HG02938 (cell line): ENCODE results near the gene ZNF512.
"Not testable (repeated sequence)": the region's sequence is repeated elsewhere in the genome, so short reads cannot be mapped to it uniquely, and the experiment has no call there.

Experiments
- ATAC-seq: cut with Tn5 transposase; IDR thresholded peaks from one replicate; pipeline ENCODE4 v1.9.1; 2021; ENCODE audit warnings: mild to moderate bottlenecking, moderate library complexity; ENCODE audit not compliant: unreplicated experiment

The ZNF512 gene

DNA sequence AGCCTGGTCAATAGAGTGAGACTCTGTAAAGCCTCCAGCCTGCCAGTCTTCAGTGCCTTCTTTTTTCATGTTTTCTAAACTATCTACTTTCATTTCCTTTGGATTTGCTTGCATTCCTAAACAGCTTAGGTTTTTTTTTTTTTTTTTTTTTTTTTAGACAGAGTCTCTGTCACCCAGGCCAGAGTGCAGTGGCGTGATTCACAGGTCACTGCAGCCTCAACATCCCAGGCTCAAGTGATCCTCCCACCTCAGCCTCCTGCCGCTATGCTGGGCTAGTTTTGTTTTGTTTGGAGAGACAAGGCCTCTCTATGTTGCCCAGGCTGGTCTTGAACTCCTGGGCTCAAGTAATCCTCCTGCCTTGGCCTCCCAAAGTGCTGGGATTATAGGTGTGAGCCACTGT lies 47.4 kb downstream of the ZNF512 start:
- ATAC-seq = not testable (repeated sequence)

DNA sequence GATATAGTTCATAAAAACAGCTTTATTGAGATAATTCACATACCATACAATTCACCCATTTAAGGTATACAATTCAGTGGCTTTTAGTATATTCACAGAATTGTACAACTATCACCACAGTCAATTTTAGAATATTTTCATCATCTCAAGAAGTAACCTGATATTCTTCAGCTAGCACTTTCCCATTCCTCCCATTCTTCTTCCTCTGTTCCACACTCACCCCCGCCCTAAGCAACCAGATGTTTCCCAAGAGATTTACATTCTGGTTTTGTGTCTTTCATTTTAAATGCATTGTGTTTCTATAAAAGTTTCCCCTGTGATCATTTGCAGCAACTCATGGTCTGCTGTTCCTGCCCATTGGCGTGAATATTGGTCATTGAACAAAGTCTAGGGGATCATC lies 51.4 kb downstream of the ZNF512 start:
- ATAC-seq = no peak

DNA sequence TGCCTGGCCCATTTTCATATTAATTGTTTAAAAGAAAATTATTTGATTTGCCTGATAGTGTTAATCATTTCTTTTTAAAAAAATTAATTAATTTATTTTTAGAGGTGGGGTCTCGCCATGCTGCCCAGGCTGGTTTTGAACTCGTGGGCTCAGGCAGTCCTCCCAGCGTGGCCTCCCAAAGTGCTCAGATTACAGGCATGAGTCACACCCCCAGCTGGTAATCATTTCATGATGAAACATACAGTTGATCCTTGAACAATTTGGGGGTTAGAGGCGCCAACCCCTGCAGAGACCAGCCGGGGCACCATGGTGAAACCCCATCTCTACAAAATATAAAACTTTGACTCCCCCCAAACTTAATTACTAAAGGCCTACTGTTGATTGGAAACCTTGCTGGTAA lies 53.9 kb downstream of the ZNF512 start:
- no peak for ATAC-seq

DNA sequence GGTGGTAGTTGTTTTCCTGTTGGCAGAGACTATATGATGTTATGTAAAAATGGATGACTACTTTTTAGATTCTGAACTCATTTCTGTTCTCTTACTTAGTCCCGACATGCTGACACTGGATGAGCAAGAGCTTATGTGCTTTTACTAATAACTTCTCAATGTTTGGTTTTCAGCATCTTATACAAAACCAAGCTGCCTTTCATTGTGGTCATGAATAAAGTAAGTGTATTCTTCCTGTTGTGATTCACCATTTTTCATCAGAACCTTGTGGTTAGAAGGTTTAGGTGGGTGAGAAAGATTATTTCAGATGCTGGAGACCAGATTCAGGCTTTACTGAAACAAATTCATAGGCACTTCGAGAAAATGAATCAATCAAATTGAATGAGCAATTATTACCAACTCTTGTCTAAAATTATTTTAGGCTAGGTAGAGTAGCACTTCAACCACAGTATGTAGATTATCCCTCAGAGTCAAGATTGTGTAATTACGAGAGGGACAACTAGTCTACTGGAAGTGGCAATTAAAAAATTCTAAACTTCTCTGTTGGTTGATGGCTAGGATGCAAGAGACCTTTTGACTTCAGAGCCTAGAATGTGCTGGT lies 55.3 kb downstream of the ZNF512 start:
- ATAC-seq = no peak

DNA sequence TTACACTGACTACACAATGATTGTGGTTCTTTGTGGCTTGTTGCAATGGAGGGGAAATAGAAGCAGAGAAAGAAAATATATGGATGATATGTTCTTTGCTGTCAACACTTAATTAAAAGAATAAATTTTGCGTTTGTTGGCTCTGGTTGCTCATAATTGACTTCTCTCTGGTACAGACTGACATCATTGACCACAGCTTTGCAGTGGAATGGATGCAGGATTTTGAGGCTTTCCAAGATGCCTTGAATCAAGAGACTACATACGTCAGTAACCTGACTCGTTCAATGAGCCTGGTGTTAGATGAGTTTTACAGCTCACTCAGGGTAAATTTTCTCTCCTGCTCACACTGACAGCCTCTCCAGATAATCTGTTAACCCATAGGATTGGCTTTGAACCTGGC lies 55.9 kb downstream of the ZNF512 start:
- ATAC-seq = no peak

DNA sequence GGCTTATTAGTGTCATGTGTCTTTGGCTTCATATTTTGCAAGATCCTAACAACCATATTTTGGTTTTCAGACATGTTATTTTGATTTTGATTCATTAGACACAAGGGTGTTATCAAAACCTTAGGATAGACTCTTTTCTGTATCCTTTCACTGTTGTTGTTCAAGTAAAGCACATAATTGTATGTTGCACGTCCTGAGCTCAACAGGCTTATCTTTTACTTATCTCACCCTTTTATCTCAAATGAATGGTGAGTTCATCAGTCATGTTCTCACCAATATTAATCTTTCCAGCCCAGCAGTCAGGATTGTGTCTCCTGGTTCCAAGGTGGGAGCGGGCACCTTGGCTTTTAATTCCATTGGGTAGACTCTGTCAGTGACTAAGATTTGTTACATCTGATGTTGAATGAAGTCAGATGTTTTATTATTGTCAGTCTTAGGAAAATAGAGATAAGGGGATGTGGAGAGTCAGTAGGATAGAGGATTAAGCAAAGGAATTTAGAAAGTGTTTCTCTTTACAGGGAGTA lies 57.9 kb downstream of the ZNF512 start:
- no peak for ATAC-seq

DNA sequence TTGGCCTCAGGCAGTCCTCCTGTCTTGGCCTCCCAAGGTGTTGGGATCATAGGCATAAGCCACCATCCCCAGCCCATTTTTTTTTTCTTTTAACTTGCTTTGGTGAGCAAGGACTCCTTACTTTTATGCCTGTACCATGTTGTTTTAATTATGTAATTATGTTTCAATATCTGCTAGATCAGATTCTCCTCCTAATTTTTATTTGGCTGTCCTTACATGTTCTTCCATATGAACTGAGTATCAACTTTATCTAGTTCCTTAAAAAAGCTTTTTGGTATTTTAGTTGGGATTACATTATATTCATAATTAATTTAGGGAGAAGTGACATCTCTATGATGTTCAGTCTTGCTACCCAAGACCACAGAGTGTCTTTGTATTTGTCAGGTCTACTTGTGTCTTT lies 62.4 kb downstream of the ZNF512 start:
- ATAC-seq = no peak

DNA sequence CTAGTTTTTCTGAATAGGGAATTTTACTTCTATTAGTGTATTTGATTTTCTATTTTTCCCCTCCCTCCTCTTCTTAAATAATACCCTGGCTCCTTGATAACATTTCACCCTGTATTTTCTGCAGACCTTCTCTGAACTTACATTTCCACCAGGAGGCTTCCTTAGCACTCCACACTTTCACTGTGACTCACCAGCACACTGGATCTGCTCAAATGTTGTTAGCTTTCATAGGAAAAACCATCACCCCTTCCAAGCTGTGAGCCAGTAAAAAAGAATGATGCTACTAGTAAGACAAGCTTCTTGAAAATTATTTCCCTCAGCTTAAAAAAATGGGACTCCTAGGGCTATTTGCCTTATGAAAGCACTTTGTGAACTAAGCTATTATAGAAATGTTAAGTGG lies 64.4 kb downstream of the ZNF512 start:
- no peak for ATAC-seq

DNA sequence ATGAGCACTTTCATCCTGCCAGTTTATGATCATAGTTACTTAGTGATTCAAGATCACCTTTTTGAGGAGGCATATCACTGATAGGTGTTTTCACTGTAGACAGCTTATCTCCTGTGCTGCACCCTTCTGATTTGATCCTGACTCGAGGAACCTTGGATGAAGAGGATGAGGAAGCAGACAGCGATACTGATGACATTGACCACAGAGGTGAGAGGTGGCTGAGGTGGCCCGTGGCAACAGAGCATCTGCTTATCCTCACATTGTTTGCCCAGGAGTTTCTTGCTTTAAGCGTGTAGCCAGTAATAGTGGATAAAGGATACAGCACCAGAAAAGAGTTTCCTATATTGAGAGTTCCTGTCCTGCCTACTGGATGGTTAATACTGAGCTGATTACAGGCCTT lies 64.9 kb downstream of the ZNF512 start:
- ATAC-seq = no peak

DNA sequence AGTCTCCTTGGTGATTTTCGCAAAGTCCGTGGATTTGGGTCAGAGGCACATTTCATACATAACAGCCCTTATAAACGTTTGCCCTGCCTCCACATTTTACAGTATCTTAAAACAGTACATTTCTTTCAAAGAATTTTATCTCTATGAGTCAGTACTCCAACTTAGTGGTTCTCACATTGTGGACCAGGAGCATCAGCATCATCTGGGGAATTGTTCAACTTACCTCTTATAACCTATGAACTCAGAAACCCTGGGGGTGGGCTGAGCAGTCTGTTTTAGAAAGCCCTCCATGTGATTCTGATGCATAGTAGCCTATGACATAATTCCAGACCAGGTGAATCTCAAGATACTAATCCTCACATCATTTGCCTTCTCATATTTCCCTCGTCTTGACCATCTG lies 68.2 kb downstream of the ZNF512 start:
- ATAC-seq = no peak

DNA sequence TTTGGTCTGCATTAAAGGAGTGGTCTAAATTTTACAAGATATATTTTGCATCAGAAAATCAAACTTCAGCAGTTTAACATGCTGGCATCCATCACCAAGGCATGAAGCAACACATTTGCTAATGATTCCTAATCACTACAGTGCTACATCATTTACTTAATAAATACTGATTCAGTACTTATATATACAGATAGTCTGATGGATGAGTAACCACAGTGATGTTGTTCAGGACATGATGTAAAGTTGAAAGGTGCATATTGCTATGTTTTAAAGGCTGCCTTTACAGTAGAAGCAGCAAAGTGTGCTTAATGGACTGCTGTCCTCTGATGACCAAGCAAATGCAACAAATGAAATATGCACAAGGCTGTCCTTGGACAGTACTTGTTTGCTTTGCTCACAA lies 69.5 kb downstream of the ZNF512 start:
- ATAC-seq = no peak

DNA sequence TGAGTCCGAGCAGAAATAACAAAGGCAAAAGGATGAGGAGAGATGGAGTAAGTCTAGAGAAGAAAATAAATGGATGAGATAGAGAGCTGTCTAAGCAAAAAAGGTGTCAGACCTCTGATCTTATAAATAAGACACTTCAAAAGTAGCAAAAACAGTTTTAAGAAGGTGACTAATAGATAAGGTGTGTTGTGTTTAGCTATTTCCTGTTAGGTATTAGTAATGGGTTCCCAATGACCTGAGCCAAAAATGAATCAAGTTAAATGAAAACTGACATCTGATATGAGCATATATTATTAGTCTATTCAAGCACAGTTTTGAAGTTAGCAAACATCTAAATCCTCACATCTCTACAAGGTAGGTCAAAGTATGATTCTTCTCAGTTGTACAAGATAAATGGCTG lies 69.9 kb downstream of the ZNF512 start:
- ATAC-seq = no peak

DNA sequence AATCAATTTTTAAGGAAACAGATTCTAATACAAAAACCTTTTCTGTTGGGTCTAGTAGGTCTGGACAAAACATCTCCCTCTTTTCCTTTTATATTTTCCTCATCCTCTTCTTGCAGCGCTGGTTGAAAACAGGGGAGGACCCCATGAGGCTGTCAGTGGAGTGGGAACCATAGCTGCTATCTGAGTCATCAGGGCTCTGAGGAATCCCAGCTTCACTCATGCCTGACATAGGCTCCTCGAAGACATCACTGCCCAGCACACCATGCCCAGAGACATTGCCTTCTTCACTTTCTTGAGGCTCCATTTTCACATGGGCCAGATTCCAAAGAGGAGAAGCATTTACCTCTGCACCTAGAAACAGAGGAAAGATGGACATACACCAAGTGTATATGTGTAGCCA lies 70.6 kb downstream of the ZNF512 start:
- ATAC-seq = no peak

DNA sequence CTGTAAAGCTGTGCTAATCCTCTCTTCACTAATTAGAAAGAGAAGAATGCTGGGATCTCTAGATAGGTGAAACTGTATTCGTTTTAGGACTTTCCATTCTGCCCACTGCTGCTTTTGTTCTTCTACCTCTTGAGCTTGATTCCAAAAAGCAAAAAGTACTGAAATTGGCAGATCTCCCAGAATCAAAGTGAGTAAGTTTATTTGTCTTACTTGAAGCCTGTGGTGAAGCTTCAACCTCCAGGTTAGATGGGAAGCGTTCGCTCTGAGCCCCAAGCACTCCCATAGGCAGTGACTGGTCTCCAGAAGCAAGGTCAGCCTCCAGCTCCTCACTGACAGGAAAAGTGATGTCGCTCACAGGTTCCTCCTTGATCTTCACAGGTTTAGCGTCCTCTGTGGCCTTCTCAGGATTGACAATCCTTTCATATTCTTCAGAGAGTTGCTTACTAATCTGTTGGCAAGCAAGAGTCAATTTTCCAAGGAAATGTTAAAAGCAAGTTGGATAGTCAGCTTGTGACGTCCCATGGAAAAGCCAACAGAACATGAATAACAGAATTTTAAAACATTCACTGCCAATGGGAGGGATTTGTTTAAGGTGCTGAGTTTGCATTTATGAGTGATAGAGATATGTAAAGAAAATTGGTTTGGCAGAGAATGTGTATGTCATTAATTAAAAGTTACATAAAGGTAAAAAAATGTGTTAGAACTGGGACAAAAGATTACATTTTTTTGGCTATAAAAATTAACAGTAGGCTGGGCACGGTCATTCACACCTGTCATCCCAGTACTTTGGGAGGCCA lies 72.5 kb downstream of the ZNF512 start:
- ATAC-seq = no peak

DNA sequence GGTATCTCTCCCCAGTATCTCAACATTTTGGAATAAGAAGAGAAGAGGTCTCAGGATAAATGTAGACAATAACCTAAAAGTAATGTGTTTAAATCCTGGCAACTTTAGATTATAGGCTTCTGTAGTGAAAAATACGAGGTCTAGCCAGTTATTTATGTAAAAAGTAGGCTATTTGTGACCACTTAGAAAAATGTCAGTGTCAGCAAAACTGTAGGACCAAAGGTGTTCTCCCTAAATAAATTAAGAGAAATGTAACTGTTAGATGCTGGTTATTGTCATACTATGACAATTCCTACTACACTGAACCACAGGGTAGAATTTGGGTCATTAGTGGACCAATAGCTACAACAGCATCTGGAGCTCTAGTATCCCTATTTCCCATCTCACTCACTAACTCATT lies 78.5 kb downstream of the ZNF512 start:
- ATAC-seq = no peak

DNA sequence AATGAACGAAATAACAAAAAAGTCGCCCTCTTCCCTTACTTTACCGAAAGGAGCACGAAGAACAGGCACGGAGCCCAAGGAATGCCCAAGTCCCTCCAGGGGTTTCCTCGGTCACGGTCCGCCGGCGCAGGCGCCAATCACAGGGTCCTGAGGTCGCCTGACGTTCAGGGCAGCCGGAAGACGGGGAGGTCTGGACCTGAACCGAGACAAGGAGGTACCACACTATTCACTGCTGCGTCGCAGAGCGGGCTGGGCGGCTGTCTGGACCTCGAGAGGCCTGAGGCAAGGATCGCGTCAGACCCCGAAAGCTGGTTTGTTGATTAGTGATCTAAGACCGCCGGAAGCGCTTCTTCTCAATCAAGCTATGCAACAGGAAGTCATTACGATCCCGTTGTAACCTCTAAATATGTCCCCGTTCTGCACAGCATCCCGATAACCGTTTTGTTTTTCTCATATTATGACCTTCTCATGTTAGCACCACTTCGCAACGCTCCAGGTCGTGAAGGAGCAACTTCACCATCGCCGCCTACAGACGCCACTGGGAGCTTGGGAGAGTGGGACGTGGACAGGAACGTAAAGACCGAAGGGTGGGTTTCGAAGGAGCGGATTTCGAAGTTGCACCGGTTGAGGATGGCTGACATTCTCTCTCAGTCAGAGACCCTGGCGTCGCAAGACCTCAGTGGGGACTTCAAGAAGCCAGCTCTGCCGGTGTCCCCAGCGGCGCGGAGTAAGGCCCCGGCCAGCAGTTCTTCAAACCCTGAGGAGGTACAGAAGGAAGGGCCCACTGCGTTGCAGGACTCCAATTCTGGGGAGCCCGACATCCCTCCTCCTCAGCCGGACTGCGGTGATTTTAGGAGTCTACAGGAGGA lies 80.7 kb downstream of the ZNF512 start, which contains the start of the genes SLC4A1AP and SUPT7L:
Gene SLC4A1AP (plus strand): TSS at position 605 of the 869 bp plus-strand sequence. CDS start 26 bp downstream, at position 631.
Gene SUPT7L (minus strand): TSS at position 330 of the 869 bp plus-strand sequence. CDS start 1,422 bp downstream, outside the sequence.
- ATAC-seq = peak; percentile 76

DNA sequence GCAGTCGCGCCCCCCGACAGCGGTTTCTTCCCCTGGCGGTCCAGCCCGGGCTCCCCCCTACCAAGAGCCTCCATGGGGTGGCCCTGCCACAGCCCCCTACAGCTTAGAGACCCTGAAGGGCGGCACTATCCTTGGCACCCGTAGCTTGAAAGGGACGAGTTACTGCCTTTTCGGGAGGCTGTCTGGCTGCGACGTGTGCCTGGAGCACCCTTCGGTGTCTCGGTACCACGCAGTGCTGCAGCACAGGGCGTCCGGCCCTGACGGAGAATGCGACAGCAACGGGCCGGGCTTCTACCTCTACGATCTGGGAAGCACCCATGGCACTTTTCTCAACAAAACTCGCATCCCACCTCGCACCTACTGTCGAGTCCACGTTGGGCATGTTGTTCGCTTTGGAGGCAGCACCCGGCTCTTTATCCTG lies 81.3 kb downstream of the ZNF512 start:
- ATAC-seq = no peak

DNA sequence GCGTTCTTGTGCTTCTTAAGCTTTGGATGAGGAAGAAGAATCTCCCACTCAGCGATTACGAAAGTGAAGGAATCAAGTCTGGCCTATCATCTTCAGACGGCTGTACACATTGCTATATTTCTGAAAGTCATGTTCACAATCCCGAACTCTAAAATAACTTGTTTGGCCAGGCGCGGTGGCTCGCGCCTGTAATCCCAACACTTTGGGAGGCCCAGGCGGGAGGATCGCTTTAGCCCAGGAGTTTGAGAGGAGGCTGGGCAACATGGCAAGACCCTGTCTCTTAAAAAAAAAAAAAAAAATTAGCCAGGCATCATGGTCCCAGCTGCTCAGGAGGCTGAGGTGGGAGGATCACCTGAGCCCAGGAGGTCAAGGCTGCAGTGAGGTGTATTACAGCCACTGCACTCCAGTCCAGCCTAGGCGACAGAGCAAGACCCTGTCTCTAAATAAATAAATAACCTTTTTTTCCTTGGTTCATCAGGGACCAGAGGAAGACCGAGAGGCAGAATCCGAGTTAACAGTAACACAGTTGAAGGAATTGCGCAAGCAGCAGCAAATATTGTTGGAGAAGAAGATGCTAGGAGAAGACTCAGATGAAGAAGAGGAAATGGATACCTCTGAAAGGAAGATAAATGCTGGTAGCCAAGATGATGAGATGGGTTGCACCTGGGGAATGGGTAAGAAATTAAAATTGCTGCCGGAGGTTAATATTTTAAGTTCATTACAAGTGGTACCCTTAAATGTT lies 82.0 kb downstream of the ZNF512 start:
- no peak for ATAC-seq

DNA sequence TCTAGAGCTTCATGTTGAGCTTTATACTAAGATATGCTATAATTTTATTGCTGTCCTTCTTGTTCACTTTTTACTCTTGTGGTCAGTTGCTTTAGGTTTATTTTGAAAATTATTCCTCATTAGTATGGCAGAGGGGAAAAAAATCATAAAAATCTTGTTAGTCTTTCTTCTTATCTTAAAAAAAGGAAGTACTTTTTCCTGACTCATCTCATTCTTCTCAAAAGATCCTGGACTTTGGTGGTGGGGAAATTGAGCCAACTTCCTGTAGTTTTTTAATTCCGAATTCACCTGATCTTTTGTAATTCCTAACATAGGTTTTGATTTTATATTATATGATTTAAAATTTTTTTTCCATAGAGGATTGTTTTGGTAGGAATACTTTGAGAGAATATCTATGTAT lies 84.6 kb downstream of the ZNF512 start:
- ATAC-seq = no peak

DNA sequence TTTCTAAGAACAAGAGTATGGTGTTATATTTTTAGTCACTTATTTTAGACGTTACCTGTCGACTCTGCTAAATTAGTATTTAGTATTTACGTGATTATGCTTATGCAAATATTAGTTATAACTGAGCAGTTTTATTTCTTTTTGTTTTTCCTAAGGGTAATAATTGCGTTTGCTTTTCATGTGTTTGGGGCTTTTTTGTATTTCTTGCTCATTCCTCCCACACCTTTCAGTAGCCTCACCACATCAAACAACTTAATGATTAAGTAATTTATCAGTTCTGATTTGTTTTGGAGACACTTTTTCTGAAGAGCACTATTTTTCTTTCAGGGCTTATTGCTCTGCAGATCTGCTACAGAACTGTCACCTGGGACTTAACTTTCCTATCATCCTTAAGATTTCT lies 88.4 kb downstream of the ZNF512 start:
- no peak for ATAC-seq
